ENCODE data around the gene PRKD2.

Gene PRKD2

GRCh38 chr19:46739290-46739771, 22.4 kb upstream of the PRKD2 start:
- DNase-seq, result no peak

DNA sequence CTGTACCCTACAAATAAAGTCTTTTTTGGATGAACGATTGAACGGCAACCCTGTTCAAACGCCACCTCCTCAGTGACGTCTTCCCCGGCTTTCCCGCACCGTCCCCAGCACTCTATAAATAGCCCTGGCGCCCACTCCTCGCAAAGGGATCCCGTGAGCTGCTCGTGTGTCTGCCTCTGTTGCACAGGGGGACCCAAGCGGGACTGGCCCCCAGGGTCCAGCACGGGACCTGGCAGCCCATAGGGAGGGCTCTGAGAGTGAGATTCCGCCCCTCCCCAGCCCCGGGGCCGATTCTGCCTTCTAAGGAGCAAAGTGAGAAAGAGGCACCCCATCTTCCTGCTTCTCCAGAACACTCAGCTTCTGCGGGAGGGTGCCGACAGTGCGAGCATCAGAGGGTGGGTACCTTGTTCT, 20.9 kb upstream of the PRKD2 start:
- DNase-seq, result no peak

- no peak for DNase-seq
These were observed 20.4 kb upstream of the PRKD2 start for GRCh38 chr19:46737298-46737654.

DNA sequence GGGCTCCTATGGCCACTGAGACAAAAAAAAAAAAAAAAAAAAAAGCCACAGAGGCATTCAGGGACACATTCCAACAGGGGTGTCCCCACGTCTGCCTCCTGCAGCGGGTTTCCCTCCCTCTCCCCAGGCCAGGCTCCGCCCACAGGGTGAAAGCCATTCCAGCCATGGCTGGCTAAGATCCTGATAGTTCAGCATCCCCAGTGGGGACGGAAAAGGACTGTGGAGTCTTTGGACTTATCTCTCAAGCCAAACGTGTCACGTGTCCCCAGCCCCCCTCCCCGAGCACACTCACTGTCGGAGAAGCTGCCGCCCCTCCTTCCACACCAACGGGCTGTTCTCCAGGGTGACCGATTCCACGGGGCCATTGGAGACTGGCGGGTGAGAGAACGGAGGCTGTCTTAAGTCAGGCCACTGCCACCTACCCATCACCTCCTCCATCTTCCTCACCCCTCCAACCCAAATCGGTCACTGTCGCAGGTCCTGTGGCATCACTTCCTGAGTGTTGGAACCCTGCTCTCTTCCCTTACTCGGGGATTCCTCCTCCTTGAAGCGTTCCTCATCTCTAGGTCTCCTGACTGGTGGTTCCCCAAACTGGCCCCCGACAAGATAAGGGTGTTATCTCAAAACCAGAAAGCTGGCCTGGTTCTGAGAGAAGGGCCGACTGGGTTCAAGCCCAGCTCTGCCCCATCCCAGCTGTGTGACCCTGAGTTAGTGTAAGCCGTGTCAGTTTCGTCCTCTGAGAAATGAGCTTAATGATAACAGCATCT, 19.8 kb upstream of the PRKD2 start:
- DNase-seq, result no peak

- DNase-seq, result no peak
These were observed 16.9 kb upstream of the PRKD2 start for GRCh38 chr19:46733690-46734292.

DNA sequence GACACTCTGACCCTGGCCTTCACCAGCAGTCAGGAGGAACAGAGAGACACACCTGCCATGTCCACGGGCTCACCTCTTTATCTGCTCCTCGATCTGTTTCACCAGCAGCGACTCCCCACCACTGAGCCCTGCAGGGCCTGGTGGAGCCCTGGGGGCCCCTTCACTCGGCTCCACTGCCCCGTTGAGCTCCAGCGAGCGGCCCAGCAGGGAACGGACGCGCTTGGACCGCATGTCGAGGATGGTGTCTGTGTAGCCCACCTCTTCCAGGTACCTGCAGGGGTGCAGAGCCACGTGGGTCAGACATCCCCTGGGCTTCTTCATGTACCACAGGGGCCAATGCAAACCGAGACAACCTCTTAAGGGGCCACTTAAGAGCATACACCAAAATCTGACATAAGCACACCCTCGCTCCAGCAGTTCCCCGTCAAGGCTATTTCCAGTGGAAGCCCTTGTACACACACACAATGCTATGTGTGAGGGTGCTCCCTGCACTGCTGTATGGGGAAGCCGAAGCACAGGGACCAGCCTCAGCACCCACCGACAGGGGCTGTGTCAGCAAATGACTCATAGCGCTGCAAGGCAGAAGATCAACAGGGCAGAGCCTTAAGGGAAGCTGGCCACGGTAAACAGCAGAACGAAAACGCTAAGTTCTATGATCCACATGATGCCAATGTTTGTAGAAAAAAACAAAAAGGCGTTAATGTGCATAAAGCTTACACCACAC, 16.2 kb upstream of the PRKD2 start:
- no peak for DNase-seq

GRCh38 chr19:46732172-46732938, 15.4 kb upstream of the PRKD2 start:
- no peak for DNase-seq

GRCh38 chr19:46731584-46731983, 14.7 kb upstream of the PRKD2 start:
- no peak for DNase-seq

GRCh38 chr19:46731007-46731501, 14.1 kb upstream of the PRKD2 start:
- no peak for DNase-seq

DNA sequence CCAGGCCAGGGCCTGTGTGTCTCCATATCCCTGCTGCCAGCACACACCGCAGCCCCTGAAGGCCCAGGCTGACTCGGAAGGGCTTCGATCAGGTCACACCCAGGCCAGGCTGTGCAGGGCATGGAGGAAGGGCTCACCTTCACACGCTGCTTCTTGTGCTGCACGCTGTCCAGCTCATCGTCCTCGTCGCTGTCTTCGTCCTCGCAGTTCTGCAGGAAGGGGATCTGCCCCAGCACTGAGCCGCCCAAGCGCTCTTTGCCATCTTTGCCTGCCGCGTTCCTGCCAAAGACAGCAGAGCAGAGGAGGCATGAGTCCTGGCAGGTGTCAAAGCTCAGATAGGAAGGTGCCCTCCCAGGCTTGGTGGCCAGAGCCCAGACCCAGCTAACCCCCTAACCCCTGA, 13.7 kb upstream of the PRKD2 start:
- no peak for DNase-seq

DNA sequence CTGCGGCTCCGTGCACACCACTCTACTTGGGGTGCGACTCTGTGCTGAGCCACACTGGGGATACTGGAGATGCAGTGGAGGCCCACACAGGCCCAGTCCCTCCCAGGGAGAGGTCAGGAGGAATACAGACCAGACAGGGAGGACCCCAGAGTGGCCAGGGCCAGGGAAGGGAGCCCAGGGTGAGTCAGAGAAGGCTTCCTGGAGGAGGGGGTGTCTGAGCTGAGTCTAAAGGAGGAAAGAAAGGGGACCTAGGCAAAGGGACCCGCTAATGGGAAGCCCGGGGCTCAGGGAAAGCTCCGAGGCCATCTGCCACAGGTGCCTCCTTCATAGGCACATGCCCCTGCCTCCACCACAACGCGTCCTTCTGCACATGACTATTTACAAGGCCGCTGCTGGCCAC, 13.3 kb upstream of the PRKD2 start:
- DNase-seq, result no peak

DNA sequence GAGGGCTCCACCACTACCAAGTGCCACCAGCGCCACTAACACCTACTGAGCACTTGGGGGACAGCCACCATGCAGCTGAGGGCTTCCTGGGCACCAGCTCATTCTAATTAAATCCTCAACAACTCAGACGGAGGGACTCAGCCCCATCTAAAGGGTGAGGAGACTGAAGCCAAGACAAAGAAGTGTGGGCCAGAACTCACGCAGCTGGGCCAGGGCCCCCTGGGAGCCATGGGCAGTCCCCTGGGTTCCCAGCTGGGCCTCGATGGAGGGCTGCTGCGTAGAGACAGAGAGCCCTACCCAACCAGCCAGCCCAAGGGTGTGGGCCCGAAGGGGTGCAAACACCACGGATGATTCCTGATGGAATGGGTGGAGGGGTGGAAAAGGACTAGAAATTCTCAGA, 12.8 kb upstream of the PRKD2 start:
- no peak for DNase-seq

GRCh38 chr19:46728693-46729339, 11.9 kb upstream of the PRKD2 start:
- peak; percentile 80 for DNase-seq

DNA sequence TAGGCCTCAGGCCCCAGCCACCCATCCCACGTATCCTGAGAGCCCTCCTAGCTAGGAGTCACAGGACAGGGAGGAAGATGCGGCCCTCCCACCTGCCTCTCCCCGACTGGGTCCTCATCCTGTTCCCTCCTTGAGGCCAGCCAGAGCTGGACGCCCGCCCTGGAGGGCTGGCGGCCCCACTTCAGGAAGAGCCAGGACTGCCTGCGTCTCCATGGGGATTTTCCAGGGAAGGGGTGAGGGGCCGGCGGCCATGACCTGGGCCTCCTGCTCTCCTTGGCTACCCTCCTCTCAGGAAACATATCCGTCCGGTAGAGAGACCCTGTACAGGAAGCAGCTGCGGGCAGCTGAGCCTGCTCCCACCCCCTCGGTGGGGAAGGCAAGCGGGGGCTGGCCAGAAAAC, 11.3 kb upstream of the PRKD2 start:
- DNase-seq, result no peak

GRCh38 chr19:46727757-46728156, 10.8 kb upstream of the PRKD2 start:
- DNase-seq, result no peak

GRCh38 chr19:46726971-46727501, 10.1 kb upstream of the PRKD2 start:
- DNase-seq, result no peak

GRCh38 chr19:46726551-46726950, 9.6 kb upstream of the PRKD2 start:
- DNase-seq, result no peak

DNA sequence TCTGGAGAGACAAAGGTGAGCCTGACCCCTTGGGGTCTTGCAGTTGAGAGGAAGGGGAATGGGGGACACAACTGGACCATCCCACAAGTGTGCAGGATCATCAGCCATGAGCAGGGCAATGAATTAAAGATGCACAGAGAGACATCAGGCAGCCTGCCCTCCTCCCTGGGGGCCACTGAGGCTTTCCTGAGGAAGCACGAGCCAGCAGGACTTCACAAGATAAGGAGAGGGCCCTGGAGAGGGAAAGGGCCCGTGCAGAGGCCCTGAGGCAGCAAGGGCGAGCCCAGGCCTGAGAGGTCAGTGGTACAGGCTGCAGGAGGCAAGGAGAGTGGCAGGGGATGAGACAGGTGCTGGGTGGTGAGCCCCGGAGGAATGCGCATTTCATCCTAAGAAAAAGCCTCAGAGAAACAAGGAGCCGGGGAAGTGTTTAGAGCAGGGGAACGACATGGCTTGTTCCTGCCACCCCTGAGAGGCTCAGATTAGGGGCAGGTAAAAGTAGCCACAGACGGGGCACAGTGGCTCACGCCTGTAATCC, 9.0 kb upstream of the PRKD2 start:
- DNase-seq, result no peak

DNA sequence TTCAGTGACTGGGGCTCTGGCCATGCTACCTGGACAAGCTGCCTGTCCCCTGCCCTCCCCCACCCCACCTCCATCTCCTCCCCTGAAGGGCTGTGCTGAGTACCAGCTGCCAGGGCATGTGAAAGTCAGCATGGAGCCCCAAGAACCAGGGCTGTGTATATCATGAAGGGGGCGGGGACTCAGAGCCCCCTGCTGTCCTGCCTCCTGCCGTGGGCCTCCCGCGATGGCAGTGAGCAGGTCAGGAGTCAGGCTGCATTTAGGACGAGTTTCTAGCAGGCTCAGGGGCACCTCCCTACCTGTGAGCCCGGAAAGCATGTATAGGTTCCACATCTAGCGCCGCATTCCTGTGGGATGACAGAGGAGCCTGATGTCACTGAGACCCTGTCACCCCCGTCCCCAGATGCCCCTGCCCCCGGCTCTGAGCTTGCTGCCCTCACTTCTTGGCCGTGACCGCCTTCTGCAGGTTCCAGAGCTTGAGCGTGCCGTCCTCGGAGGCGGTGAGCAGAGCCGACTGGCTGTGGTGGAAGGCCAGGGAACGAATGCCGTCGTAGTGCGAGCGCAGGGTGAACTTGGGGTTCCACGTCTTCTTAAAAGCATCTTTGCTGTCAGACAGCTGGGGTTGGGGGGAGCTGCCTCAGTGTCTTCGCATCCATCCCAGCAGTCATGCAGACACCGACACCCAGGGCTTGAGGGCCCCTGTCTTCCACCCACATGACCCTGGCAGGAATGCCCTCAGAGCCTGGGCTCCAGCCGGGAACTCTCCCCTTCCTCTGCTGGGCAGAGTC, 8.3 kb upstream of the PRKD2 start:
- no peak for DNase-seq

- no peak for DNase-seq
These were observed 7.6 kb upstream of the PRKD2 start for GRCh38 chr19:46724468-46724867.

DNA sequence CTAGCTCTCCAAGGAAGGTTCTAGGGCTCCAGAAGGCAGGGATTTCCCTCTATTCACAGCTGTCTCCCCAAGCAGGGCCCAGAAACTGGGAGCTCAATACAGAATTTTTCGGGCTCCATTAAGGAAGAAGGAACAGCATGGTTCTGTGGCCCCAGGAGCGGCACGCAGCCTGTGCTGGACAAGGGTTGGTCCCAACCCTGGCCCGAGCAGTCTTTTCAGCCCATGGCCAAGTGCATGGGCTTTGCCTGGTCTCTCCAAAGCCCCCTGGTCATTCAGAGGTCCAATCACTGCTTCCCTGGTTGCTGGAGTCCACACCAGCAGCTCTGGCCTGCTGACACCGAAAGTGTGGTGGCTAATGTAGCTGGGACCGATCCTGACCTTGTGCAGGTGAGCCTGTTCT, 6.6 kb upstream of the PRKD2 start:
- DNase-seq, result no peak
